Superior temporal gyrus (tissue), 1 donor: ENCODE results near the gene WNT5B.
A peak's percentile ranks its signal among the peaks of the same experiment; 100 is the strongest.
"Not testable (repeated sequence)": the region's sequence is repeated elsewhere in the genome, so short reads cannot be mapped to it uniquely, and the experiment has no call there.

Experiments used
- DNase-seq: peaks from one replicate; pipeline ENCODE4 v3.0.0-alpha.2; 2016; ENCODE audit errors: extremely low spot score

WNT5B gene

DNA sequence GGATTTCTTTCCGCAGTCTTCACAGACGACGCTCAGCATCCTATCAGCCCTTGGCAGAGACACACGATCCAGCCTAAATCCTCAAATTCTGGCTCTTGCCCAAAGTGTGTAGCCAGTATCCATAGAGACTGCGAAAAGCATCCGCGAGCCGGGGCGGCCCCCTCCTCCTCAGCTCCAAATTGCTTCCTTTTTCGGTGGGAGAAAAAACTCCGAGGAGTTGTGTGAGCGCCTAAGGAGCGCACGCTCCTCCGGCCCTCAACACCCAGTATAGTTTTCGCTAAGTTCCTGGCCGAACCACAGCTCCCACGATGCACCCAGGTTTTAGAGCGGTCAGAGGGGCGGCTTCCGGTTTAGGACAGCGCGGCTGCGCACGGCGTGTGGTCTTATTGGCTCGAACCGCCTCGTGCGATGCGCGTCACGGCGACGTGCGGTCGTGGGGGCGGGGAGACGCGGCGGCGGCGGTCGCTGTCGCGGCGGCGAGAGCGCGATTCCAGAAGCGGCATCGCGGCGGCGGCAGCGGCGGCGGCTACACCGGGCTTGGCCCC, 61.6 kb downstream of the WNT5B start, which contains the start of gene ADIPOR2:
ADIPOR2 (plus strand) TSS at position 493 of the 545 bp plus-strand sequence. CDS start 63,274 bp downstream, outside the sequence.
- peak; percentile 97 for DNase-seq

DNA sequence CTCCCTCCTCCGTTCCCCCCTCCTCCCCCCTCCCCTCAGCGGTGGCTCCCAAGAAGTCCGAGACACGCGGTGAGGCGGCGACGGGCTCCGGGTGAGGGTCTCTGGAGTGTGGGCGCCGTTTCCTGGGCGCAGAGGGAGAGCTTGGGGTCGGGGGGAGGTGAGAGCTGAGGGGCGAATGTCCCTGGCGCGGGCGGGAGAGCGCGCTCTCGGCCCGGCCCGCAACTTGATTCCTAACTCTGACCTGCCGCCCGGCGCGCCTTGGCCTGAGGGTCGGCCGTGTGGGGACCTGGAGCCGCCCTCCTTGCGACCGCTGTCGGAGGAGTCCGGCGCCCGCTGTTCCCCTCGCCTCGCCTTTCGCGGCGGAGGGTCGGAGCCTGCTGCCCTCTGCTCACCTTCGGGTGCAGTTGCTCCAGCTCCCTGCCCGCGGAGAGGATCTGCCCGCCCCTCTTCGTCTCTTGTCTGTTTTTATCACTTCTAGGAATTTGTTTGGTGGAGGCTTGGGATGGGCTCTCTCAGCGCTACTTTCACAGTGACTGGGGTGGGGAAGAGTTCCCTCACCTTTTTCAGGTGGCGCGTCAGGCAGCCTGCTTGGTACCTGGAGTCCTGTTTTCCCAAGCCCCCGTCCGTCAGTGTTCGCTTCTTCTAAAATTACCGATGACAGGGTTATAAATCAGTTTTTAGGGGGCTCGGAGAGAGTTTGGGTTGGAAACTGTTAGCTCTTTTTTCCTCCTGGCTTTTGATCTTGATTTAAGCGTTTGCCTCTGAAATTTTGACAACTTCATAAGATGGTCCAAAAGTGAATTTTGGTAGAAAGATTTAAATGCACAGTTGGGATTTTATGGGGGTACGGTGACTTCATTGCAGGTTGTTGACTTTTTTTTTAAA, 62.3 kb downstream of the WNT5B start:
- DNase-seq, result no peak

DNA sequence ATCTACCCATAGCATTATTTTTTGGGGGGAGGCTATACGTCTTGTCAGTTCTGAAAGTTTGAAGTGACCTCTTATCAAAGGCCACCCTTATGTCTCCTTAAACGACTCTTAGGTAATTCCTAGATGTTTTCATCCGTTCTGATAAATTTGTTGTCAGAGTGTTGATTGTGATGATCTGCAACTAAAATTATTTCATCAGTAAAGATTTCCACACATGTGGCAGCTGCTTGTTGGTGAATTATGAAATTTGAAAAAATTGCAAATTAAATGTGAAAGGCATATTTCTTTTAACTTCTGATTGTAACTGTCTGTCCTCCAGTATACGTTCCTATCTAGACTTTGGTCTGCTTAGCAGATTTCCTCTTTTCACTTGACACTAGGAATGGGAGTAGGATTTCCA, 63.2 kb downstream of the WNT5B start:
- no peak for DNase-seq

DNA sequence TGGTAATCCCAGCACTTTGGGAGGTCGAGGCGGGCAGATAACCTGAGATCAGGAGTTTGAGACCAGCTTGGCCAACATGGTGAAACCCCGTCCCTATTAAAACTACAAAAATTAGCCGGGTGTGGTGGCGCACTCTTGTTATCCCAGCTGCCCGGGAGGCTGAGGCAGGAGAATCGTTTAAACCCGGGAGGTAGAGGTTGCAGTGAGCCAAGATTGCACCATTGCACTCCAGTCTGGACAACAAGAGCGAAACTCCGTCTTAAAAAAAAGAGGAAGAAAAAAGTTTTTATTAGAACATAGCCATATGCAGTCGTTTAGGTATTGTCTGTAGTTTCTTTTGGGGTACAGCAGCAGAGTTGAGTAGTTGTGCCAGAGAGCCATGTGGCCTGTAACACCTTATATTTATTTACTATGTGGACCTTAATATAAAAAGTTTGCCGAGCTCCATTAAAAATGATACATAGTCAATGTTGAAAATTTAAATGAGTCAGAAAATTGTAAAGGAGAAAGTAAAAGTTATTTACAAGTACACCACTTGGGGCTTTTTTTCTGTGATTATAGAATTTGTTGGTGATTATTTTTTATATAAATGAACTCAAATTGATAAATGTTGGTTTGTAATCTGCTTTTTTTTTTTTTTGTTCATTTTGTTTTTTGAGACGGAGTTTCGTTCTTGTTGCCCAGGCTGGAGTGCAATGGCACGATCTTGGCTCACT, 64.0 kb downstream of the WNT5B start:
- DNase-seq, result no peak

DNA sequence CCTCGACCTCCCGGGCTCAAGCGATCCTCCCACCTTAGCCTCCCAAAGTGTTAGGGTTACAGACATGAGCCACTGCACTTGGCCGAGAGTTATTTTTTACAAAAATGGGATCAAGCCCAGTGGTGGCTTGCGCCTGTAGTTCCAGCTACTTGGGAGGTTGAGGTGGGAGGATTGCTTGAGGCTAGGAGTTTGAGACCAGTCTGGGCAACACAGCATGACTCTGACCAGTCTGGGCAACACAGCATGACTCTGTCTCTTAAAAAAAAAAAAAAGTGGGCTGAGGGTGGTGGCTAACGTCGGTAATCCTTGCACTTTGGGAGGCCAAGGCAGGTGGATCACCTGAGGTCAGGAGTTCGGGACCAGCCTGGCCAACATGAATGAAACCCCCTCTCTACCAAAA, 66.1 kb downstream of the WNT5B start:
- DNase-seq, result not testable (repeated sequence)

DNA sequence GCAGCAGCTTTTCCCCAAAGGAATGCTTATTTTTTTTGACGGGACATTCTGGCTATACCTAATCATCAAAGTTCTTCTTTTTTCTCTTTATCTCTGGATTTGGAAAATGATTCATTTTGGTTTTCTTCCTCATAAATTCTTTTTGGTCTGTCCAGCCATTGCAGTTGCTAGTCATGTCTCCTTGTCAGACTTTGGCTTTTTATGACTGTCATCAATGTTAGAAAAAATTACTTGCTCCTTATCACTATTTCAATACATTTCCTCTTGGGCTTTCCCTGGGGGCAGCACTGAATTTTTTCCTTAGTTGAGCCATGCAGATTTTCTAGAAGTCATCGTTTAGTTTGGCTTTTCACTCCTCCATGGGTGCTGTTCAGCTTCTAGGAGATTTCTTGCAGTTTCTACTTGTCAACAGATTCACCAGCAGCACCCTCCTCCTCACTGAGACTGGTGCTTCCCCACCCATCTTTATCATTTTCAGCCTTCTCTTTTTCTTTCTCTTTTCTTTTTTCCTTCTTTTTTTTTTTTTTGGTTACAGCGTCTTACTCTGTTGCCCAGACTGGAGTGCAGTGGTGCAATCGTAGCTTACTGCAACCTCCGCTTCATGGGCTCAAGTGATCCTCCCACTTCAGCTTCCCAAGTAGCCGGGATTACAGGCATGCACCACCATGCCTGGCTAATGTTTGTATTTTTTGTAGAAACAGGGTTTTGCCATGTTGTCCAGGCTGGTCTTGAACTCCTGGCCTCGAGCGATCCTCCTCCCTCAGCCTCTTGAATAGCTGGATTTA, 67.0 kb downstream of the WNT5B start:
- DNase-seq, result no peak

DNA sequence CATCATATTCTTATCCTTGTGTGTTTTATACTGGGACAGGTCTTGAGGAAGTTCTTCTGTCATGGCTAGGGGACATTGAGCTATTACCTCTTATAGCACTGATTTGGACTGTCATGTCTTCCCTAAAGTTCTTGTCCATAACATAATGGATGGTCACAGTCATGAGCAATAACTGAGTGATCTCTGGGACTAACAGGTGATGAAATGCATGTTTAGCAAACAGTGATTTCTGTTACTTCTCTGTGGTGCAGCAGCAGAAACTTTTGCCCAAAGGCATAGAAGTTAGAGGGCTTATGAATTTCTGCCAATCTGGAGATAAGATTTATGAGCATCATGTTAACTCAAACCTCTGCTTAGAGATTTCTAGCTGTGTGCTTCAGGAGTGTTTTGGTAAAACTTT, 67.8 kb downstream of the WNT5B start:
- no peak for DNase-seq
